HepG2 (cell line): Measurements from ENCODE around the gene LRRC4C. TPM values are rescaled to one million over a fixed set of nuclear protein-coding genes. Genes with fewer than 3 reads are reported as not detected.

ENCODE experiments used
- ATAC-seq: fragments of 200-7000 bp; cut with Tn5 transposase; 3 replicates; pipeline ENCODE4 v1.9.1; 2020; ENCODE audit warnings: mild to moderate bottlenecking, moderate library complexity
- BruUV-seq: library from RNA; stranded (reverse); fragments of 400-500 nt; replicated peaks from 2 replicates; lab custom pipeline; 2021; lab: Mats Ljungman, UMichigan
- CTCF ChIA-PET: fragments of 300-600 bp; formaldehyde crosslinking; extraction: SDS; loops from one replicate; lab custom pipeline; 2021; ENCODE audit warnings: low total read pairs, inconsistent platforms, low intra/inter-chr PET ratio; lab: Yijun Ruan, JAX
- POLR2A ChIA-PET: fragments of 350-600 bp; sonication (Branson Sonifier 250); formaldehyde crosslinking; loops from one replicate; lab custom pipeline; 2020; ENCODE audit warnings: antibody characterized with exemption, inconsistent platforms; lab: Yijun Ruan, JAX
- DNase-seq: peaks from one replicate; pipeline ENCODE4 v3.0.0-alpha.2; 2015; ENCODE audit warnings: low spot score
- FAIRE-seq: peaks from 3 replicates; lab custom pipeline; 2011; peaks lifted over from hg19 to GRCh38; lab: Jason Lieb, UNC
- H2AFZ ChIP-seq: one replicate; pipeline ENCODE4 v1.6.1; 2011; ENCODE audit warnings: low read length, inconsistent platforms
- H3K27ac ChIP-seq: fragments of 300-600 bp; 3 replicates; pipeline ENCODE4 v1.8.0; 2011; ENCODE audit warnings: mixed run types, mild to moderate bottlenecking, mixed read lengths, low read length, inconsistent platforms; ENCODE audit not compliant: insufficient read depth; ENCODE audit errors: extremely low read length
- H3K27me3 ChIP-seq, 2 experiments: fragments of 200-600 bp in 1 of 2; 2 replicates in 1 of 2; 3 replicates in 1 of 2; pipeline versions ENCODE4 v1.6.0 to v1.8.0; 2011; ENCODE audit warnings: low read length in 2 of 2, mild to moderate bottlenecking in 2 of 2, moderate library complexity in 2 of 2, inconsistent platforms in 1 of 2; ENCODE audit not compliant: insufficient read depth in 2 of 2, control insufficient read depth in 1 of 2
- H3K36me3 ChIP-seq, 2 experiments: fragments of 200-600 bp in 1 of 2; replicated peaks in 1 of 2; 2 replicates in 1 of 2; 3 replicates in 1 of 2; pipeline versions ENCODE4 v1.5.1 to v1.8.0; 2011; ENCODE audit warnings: low read length in 2 of 2, inconsistent platforms in 1 of 2; ENCODE audit not compliant: insufficient read depth in 2 of 2, control insufficient read depth in 1 of 2
- H3K4me1 ChIP-seq: 2 replicates; pipeline ENCODE4 v1.5.1; 2012; ENCODE audit warnings: low read length, inconsistent platforms; ENCODE audit not compliant: insufficient read depth
- H3K4me2 ChIP-seq: 2 replicates; pipeline ENCODE4 v1.6.0; 2011; ENCODE audit warnings: low read depth, low read length, inconsistent platforms
- H3K4me3 ChIP-seq, 3 experiments: fragments of 200-600 bp in 1 of 3; sonication (generic), shearing (Covaris generic) in 1 of 3; replicated peaks in 1 of 3; 2 replicates each; pipeline ENCODE4 v1.5.1; 2011 to 2016; ENCODE audit warnings: low read length in 3 of 3, inconsistent platforms in 2 of 3, low read depth in 2 of 3, mild to moderate bottlenecking in 2 of 3, control low read depth in 1 of 3, mixed read lengths in 1 of 3; ENCODE audit not compliant: insufficient read depth in 1 of 3
- H3K79me2 ChIP-seq: one replicate; pipeline ENCODE4 v1.6.1; 2011; ENCODE audit warnings: low read length, inconsistent platforms; ENCODE audit not compliant: insufficient read depth
- H3K9ac ChIP-seq: 2 replicates; pipeline ENCODE4 v1.6.0; 2011; ENCODE audit warnings: mild to moderate bottlenecking, low read depth, low read length, inconsistent platforms; ENCODE audit not compliant: insufficient read depth
- H3K9me3 ChIP-seq: 2 replicates; pipeline ENCODE4 v1.5.1; 2012; ENCODE audit warnings: mild to moderate bottlenecking, low read length
- H4K20me1 ChIP-seq: 2 replicates; pipeline ENCODE4 v1.6.0; 2011; ENCODE audit warnings: inconsistent platforms, mild to moderate bottlenecking, low read length, moderate library complexity; ENCODE audit not compliant: insufficient read depth
- BHLHE40 ChIP-seq: IDR thresholded peaks from 2 replicates; pipeline ENCODE4 v1.6.1; 2011; ENCODE audit warnings: low read length, improper control_type of control experiment
- E2F2 ChIP-seq: sonication (generic); formaldehyde crosslinking; IDR thresholded peaks from 2 replicates; pipeline ENCODE4 v1.4.0; 2020; ENCODE audit warnings: missing genetic modification reagents, borderline replicate concordance
- HMG20B ChIP-seq: conservative IDR thresholded peaks from 2 replicates; pipeline ENCODE4 v1.6.1; 2016; ENCODE audit warnings: missing genetic modification reagents, missing compliant biosample characterization
- MTF2 ChIP-seq: sonication (generic); formaldehyde crosslinking; IDR thresholded peaks from 2 replicates; pipeline ENCODE4 v1.5.0; 2020; ENCODE audit warnings: missing genetic modification reagents, borderline replicate concordance
- MYNN ChIP-seq: sonication (generic); formaldehyde crosslinking; IDR thresholded peaks from 2 replicates; pipeline ENCODE4 v1.4.0; 2020; ENCODE audit warnings: mild to moderate bottlenecking, low read depth, missing genetic modification reagents
- PAWR ChIP-seq: sonication (generic); formaldehyde crosslinking; IDR thresholded peaks from 2 replicates; pipeline ENCODE4 v1.4.0; 2020; ENCODE audit warnings: missing genetic modification reagents, mild to moderate bottlenecking, borderline replicate concordance
- POLR2AphosphoS5 ChIP-seq: IDR thresholded peaks from 2 replicates; pipeline ENCODE4 v1.6.1; 2012; ENCODE audit warnings: low read depth, low read length
- REXO4 ChIP-seq: sonication (generic); formaldehyde crosslinking; IDR thresholded peaks from 2 replicates; pipeline ENCODE4 v1.8.0; 2022; ENCODE audit warnings: missing genetic modification reagents, mild to moderate bottlenecking, borderline replicate concordance
- RFX3 ChIP-seq: IDR thresholded peaks from 2 replicates; pipeline ENCODE4 v1.6.1; 2016; ENCODE audit warnings: missing biosample characterization, missing genetic modification reagents
- SMARCC2 ChIP-seq: fragments of 450-650 bp; IDR thresholded peaks from 2 replicates; pipeline ENCODE4 v1.6.1; 2017; ENCODE audit warnings: antibody characterized with exemption, mild to moderate bottlenecking
- SOX5 ChIP-seq: IDR thresholded peaks from 2 replicates; pipeline ENCODE4 v1.6.1; 2016; ENCODE audit warnings: borderline replicate concordance
- THYN1 ChIP-seq: sonication (generic); formaldehyde crosslinking; IDR thresholded peaks from 2 replicates; pipeline ENCODE4 v1.8.1; 2023; ENCODE audit warnings: low read depth, mild to moderate bottlenecking, moderate library complexity, missing genetic modification reagents, borderline replicate concordance
- ZBTB14 ChIP-seq: sonication (generic); formaldehyde crosslinking; IDR thresholded peaks from 2 replicates; pipeline ENCODE4 v1.4.0; 2020; ENCODE audit warnings: missing genetic modification reagents
- ZNF562 ChIP-seq: sonication (generic); formaldehyde crosslinking; IDR thresholded peaks from 2 replicates; pipeline ENCODE4 v1.8.0; 2022; ENCODE audit warnings: missing genetic modification reagents, borderline replicate concordance
- ZZZ3 ChIP-seq: sonication (generic); formaldehyde crosslinking; IDR thresholded peaks from 2 replicates; pipeline ENCODE4 v1.4.0; 2020; ENCODE audit warnings: missing genetic modification reagents, mild to moderate bottlenecking, borderline replicate concordance
- WGBS: methylation state at CpG from one replicate; pipeline ENCODE4 v1.1.6; 2017; ENCODE audit warnings: low lambda C conversion rate; 5-methylcytosine and 5-hydroxymethylcytosine counted together
- in situ Hi-C: cut with HindIII; loops from 2 replicates; pipeline ENCODE4 v1.10.0; 2017; ENCODE audit warnings: low pct_unique_long_range_greater_than_20kb; ENCODE audit not compliant: extremely low pct_ligation_motif_present
- intact Hi-C: fragments of 100-400 bp; cut with micrococcal nuclease; formaldehyde crosslinking; loops from one replicate; pipeline ENCODE4 v1.10.0; 2022; ENCODE audit not compliant: unreplicated experiment
- polyA plus RNA-seq, 8 experiments: library from polyadenylated mRNA; depleted of rRNA in 3 of 8; stranded (reverse) in 7 of 8; unstranded in 1 of 8; fragments of >200 nt; fragmentation: Illumina TruSeq in 4 of 8; extraction: Trizol in 4 of 8; gene quantifications; 2 replicates each; pipeline versions ENCODE4 v1.2.1 to v1.2.3, GENCODE V29; 2011 to 2016; ENCODE audit warnings: low read depth in 4 of 8, missing spikeins in 1 of 8, mixed read lengths in 1 of 8; ENCODE audit not compliant: insufficient read depth in 1 of 8
- total RNA-seq, 5 experiments: library from RNA; depleted of rRNA; stranded (reverse); fragments of >200 nt; fragmentation: Illumina TruSeq; extraction: Trizol; gene quantifications; 2 replicates each; pipeline ENCODE4 v1.2.3, GENCODE V29; 2016; ENCODE audit warnings: low read depth in 1 of 5
- TF ChIP-seq, protein P1 (sequence below): sonication (generic); formaldehyde crosslinking; IDR thresholded peaks from 2 replicates; pipeline ENCODE4 v1.8.0; 2023; ENCODE audit warnings: mild to moderate bottlenecking, missing genetic modification reagents
- TF ChIP-seq, protein P2 (sequence below): IDR thresholded peaks from 2 replicates; pipeline ENCODE4 v1.6.1; 2016; ENCODE audit warnings: mild to moderate bottlenecking, missing biosample characterization, missing genetic modification reagents
- TF ChIP-seq, protein P3 (sequence below): sonication (generic); formaldehyde crosslinking; conservative IDR thresholded peaks from 2 replicates; pipeline ENCODE4 v1.8.1; 2023; ENCODE audit warnings: missing genetic modification reagents
- TF ChIP-seq, protein P4 (sequence below): sonication (generic); formaldehyde crosslinking; IDR thresholded peaks from 2 replicates; pipeline ENCODE4 v1.5.0; 2020; ENCODE audit warnings: mild to moderate bottlenecking, missing genetic modification reagents, moderate library complexity

Gene LRRC4C
- total and polyA plus RNA-seq, 2 of the 13 experiments (the other 11 are each of a cell fraction or from before 2014, with no cell fraction given): not detected

DNA sequence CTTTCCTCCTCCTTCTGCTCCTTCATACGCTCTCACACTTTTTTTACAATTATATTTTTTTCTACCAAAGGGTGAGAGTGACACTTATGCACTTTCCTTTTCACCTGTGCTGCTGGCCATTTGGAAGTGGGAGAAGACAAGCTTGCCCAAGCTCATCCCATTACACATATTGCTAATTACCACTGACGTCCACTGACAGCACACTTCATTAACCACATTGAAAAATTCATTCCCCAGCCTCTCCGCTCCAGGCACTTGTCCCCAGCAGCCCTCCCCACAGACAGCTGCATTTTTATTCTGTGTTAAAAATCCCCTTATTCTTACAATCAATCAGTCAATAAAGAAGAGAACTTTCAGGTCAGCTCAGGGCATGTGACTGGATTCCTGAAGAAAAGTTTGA lies 175.1 kb downstream of the LRRC4C start:
- no peaks in the 10 kb centered on the region for H3K36me3 ChIP-seq
- ATAC-seq: no peak
- no peak overlapping the region for H2AFZ ChIP-seq
- H3K4me3 ChIP-seq: no peak overlapping the region
- no peak for TF ChIP-seq PAWR (CRISPR knock-in tag)
- no peak for TF ChIP-seq SMARCC2
- TF ChIP-seq HMG20B (CRISPR knock-in tag): no peak
- TF ChIP-seq, protein P1, sequence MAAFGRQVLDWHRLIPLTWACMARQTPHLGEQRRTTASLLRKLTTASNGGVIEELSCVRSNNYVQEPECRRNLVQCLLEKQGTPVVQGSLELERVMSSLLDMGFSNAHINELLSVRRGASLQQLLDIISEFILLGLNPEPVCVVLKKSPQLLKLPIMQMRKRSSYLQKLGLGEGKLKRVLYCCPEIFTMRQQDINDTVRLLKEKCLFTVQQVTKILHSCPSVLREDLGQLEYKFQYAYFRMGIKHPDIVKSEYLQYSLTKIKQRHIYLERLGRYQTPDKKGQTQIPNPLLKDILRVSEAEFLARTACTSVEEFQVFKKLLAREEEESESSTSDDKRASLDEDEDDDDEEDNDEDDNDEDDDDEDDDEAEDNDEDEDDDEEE (CRISPR knock-in tag): no peak
- TF ChIP-seq, protein P2, sequence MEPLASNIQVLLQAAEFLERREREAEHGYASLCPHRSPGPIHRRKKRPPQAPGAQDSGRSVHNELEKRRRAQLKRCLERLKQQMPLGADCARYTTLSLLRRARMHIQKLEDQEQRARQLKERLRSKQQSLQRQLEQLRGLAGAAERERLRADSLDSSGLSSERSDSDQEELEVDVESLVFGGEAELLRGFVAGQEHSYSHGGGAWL (CRISPR knock-in tag): no peak
- TF ChIP-seq REXO4: no peak
- TF ChIP-seq RFX3 (CRISPR knock-in tag): no peak
- no peak for TF ChIP-seq BHLHE40
- TF ChIP-seq THYN1: no peak
- no peak for TF ChIP-seq MYNN (CRISPR knock-in tag)
- no peak for TF ChIP-seq MTF2 (CRISPR knock-in tag)
- TF ChIP-seq, protein P3, sequence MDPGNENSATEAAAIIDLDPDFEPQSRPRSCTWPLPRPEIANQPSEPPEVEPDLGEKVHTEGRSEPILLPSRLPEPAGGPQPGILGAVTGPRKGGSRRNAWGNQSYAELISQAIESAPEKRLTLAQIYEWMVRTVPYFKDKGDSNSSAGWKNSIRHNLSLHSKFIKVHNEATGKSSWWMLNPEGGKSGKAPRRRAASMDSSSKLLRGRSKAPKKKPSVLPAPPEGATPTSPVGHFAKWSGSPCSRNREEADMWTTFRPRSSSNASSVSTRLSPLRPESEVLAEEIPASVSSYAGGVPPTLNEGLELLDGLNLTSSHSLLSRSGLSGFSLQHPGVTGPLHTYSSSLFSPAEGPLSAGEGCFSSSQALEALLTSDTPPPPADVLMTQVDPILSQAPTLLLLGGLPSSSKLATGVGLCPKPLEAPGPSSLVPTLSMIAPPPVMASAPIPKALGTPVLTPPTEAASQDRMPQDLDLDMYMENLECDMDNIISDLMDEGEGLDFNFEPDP (CRISPR knock-in tag): no peak
- TF ChIP-seq, protein P4, sequence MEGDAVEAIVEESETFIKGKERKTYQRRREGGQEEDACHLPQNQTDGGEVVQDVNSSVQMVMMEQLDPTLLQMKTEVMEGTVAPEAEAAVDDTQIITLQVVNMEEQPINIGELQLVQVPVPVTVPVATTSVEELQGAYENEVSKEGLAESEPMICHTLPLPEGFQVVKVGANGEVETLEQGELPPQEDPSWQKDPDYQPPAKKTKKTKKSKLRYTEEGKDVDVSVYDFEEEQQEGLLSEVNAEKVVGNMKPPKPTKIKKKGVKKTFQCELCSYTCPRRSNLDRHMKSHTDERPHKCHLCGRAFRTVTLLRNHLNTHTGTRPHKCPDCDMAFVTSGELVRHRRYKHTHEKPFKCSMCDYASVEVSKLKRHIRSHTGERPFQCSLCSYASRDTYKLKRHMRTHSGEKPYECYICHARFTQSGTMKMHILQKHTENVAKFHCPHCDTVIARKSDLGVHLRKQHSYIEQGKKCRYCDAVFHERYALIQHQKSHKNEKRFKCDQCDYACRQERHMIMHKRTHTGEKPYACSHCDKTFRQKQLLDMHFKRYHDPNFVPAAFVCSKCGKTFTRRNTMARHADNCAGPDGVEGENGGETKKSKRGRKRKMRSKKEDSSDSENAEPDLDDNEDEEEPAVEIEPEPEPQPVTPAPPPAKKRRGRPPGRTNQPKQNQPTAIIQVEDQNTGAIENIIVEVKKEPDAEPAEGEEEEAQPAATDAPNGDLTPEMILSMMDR (CRISPR knock-in tag): no peak
- no peak for TF ChIP-seq ZNF562 (CRISPR knock-in tag)
- TF ChIP-seq ZBTB14 (CRISPR knock-in tag): no peak
- TF ChIP-seq POLR2AphosphoS5: no peak
- no peak for TF ChIP-seq E2F2 (CRISPR knock-in tag)
- TF ChIP-seq SOX5: no peak
- no peak for TF ChIP-seq ZZZ3 (CRISPR knock-in tag)
- TF ChIP-seq, all 625 proteins: peak for 0
- intact Hi-C loops: no loop called here
- Histone ChIP-seq H3K79me2 (no peaks in the 10 kb centered on the region), H3K9ac (no peak overlapping the region), H3K27ac (no peak overlapping the region), H3K27me3 (no peaks in the 10 kb centered on the region; a peak in 1 of 5 replicates), H3K4me1 (no peaks in the 10 kb centered on the region), H4K20me1 (no peaks in the 10 kb centered on the region), H3K9me3 (no peaks in the 10 kb centered on the region), H3K4me2 (no peak overlapping the region)
- CTCF ChIA-PET: no interaction called here
- WGBS: 10% methylated on average over 3 of the region's 3 CpGs
- BruUV-seq: no TSS peak
- FAIRE-seq (no peak), DNase-seq (no peak)
- POLR2A ChIA-PET: no interaction called here
- in situ Hi-C loops: no loop called here
